Measurements from ENCODE around the gene LNX2.

GRCh38 chr13:27662738-27663470 lies 42.6 kb upstream of the LNX2 start:
- TF ChIP-seq, protein P1, sequence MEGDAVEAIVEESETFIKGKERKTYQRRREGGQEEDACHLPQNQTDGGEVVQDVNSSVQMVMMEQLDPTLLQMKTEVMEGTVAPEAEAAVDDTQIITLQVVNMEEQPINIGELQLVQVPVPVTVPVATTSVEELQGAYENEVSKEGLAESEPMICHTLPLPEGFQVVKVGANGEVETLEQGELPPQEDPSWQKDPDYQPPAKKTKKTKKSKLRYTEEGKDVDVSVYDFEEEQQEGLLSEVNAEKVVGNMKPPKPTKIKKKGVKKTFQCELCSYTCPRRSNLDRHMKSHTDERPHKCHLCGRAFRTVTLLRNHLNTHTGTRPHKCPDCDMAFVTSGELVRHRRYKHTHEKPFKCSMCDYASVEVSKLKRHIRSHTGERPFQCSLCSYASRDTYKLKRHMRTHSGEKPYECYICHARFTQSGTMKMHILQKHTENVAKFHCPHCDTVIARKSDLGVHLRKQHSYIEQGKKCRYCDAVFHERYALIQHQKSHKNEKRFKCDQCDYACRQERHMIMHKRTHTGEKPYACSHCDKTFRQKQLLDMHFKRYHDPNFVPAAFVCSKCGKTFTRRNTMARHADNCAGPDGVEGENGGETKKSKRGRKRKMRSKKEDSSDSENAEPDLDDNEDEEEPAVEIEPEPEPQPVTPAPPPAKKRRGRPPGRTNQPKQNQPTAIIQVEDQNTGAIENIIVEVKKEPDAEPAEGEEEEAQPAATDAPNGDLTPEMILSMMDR (IDR thresholded peaks at IDR 0.05): no peak
- no peak for TF ChIP-seq POLR2A (IDR thresholded peaks at IDR 0.05)
